Type B pancreatic cell (in vitro differentiated cells): ENCODE data around the gene TRIM67. TPM values are rescaled to one million over a fixed set of nuclear protein-coding genes. Genes with fewer than 3 reads are reported as not detected.
A peak's percentile ranks its signal among the peaks of the same experiment; 100 is the strongest.
"Not testable (repeated sequence)": the region's sequence is repeated elsewhere in the genome, so short reads cannot be mapped to it uniquely, and the experiment has no call there.

Experiments
- DNase-seq: peaks from one replicate; pipeline ENCODE4 v3.0.0; 2021; ENCODE audit warnings: mixed read lengths; ENCODE audit not compliant: unreplicated experiment; ENCODE audit errors: extremely low spot score
- H3K27ac Mint-ChIP-seq: 2 replicates; pipeline ENCODE4 v1.8.0; 2021; ENCODE audit warnings: mild to moderate bottlenecking, mixed read lengths
- H3K27me3 Mint-ChIP-seq: 2 replicates; pipeline ENCODE4 v1.8.0; 2021; ENCODE audit warnings: mixed read lengths
- H3K36me3 Mint-ChIP-seq: 2 replicates; pipeline ENCODE4 v1.8.0; 2021; ENCODE audit warnings: mixed read lengths
- H3K4me1 Mint-ChIP-seq: one replicate; pipeline ENCODE4 v1.8.0; 2021; ENCODE audit warnings: mixed read lengths; ENCODE audit not compliant: unreplicated experiment
- H3K4me3 Mint-ChIP-seq: 2 replicates; pipeline ENCODE4 v1.8.0; 2021; ENCODE audit warnings: mild to moderate bottlenecking, mixed read lengths
- H3K9me3 Mint-ChIP-seq: 2 replicates; pipeline ENCODE4 v1.8.0; 2021; ENCODE audit warnings: mixed read lengths
- CTCF ChIP-seq: fragments of 200-600 bp; sonication (generic); conservative IDR thresholded peaks from 2 replicates; pipeline ENCODE4 v1.5.0; 2021; ENCODE audit warnings: antibody characterized with exemption, mild to moderate bottlenecking
- total RNA-seq: library from RNA; stranded (reverse); gene quantifications from 2 replicates; pipeline ENCODE4 v1.2.1, GENCODE V29; 2021; ENCODE audit warnings: low replicate concordance

TRIM67 gene
- total RNA-seq, 1 donor from 2014 or later, result 0.65 TPM

DNA sequence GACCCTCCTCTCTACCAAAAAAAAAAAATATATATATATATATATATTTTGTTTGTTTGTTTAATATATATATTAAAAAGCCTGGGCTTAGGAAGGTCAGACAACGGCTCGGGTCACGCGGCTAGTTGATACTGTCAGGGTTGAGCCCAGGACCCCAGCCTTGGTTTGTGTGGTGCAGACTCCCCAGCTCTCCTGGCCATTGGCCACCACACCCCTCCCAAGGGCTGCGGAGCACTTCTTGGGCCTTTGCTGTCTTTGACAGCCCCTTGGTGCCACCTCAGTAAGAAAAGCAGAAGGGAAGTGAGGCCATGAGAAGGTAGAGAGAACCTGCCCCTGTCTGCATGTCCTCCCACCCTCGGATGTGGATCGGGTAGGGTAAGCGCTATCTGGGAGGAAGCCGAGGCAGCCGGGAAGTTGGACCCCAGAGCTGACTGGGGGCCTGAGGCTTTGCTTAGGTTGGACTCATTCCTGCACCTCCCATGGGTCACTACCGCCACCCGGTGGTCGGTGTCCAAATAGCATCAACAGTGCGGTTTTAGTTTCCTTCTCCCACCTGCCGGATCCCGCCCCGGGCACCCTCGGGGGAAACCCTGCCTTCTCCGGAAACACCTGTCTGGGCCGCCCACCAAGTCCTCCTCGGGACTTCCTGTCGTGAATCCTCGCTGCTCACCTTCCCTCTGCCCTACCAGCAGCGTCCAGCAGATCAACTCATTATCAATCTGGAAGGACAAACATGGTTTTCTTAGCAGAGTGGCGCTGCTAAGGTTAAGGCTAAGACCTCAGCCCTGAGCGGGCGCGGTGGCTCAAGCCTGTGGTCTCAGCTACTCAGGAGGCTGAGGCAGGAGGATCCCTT lies 49.4 kb downstream of the TRIM67 start:
- Mint-ChIP-seq H3K9me3 (no peaks in the 10 kb centered on the region), H3K27ac (peak overlapping the region; percentile 72), H3K4me1 (peaks cover 5% of the 10 kb centered on the region), H3K27me3 (peaks cover 20% of the 10 kb centered on the region), H3K4me3 (peak overlapping the region; percentile 92), H3K36me3 (no peaks in the 10 kb centered on the region)
- DNase-seq, result peak; percentile 91
- TF ChIP-seq CTCF, result peak; percentile 98

GRCh38 chr1:231212301-231212700 lies 50.4 kb downstream of the TRIM67 start:
- H3K4me3 Mint-ChIP-seq, H3K27ac Mint-ChIP-seq, DNase-seq, H3K36me3 Mint-ChIP-seq, H3K4me1 Mint-ChIP-seq, H3K9me3 Mint-ChIP-seq: not testable (repeated sequence)
- H3K27me3 Mint-ChIP-seq, result peaks cover 21% of the 10 kb centered on the region

DNA sequence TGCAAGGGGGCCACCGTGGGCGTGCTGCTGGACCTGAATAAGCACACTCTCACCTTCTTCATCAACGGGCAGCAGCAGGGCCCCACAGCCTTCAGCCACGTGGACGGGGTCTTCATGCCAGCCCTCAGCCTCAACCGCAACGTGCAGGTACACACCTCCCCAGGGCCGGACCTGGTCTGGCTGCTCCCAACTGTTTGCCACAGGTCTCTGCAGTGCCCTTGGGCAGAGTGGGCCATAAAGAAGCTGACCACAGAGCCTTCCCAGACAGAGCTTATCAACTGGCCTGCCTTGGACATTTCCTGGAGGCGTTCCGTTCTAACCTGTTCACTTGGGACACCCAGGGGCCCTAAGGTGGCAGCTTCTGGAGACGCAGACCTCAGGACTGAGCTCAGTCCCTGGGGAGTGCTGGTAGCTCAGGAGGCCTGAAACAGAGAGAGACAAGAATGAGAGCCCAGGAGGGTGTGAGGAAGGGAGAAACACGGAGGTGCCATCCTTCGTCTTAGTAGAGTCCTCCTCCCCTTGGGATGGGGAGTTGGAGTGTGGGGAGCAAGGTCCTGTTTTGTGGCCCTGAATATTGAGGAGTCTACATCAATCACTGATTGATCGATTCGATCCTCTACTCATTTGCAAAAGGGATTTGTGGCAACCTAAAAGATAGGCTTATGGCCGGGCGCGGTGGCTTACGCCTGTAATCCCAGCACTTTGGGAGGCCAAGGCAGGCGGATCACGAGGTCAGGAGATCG lies 52.1 kb downstream of the TRIM67 start:
- no peaks in the 10 kb centered on the region for H3K36me3 Mint-ChIP-seq
- no peak overlapping the region for H3K4me3 Mint-ChIP-seq
- H3K27me3 Mint-ChIP-seq, result peaks cover 26% of the 10 kb centered on the region
- H3K9me3 Mint-ChIP-seq, result no peaks in the 10 kb centered on the region
- no peak for DNase-seq
- no peak overlapping the region for H3K27ac Mint-ChIP-seq
- no peak for TF ChIP-seq CTCF
- peaks cover 5% of the 10 kb centered on the region for H3K4me1 Mint-ChIP-seq

- H3K4me3 Mint-ChIP-seq, result no peak overlapping the region
- no peak for TF ChIP-seq CTCF
- H3K4me1 Mint-ChIP-seq, result peaks cover 5% of the 10 kb centered on the region
- H3K36me3 Mint-ChIP-seq, result no peaks in the 10 kb centered on the region
- peaks cover 26% of the 10 kb centered on the region for H3K27me3 Mint-ChIP-seq
- no peak for DNase-seq
- no peak overlapping the region for H3K27ac Mint-ChIP-seq
- H3K9me3 Mint-ChIP-seq, result no peaks in the 10 kb centered on the region
These were observed 53.2 kb downstream of the TRIM67 start for GRCh38 chr1:231214918-231215680.

GRCh38 chr1:231215681-231216385 lies 54.0 kb downstream of the TRIM67 start:
- no peak overlapping the region for H3K4me3 Mint-ChIP-seq
- H3K9me3 Mint-ChIP-seq, result no peaks in the 10 kb centered on the region
- no peak for DNase-seq
- peaks cover 5% of the 10 kb centered on the region for H3K4me1 Mint-ChIP-seq
- H3K27me3 Mint-ChIP-seq, result peaks cover 26% of the 10 kb centered on the region
- H3K27ac Mint-ChIP-seq, result no peak overlapping the region
- H3K36me3 Mint-ChIP-seq, result no peaks in the 10 kb centered on the region
- no peak for TF ChIP-seq CTCF
